GM10847 (cell line): ENCODE measurements around the gene TNPO3.

ENCODE experiments used
- POLR2A ChIP-seq: IDR thresholded peaks from 2 replicates; pipeline ENCODE4 v1.6.1; 2011; ENCODE audit not compliant: insufficient read length; ENCODE audit errors: extremely low read depth

TNPO3 gene

GRCh38 chr7:128939075-128939860, 115.6 kb downstream of the TNPO3 start:
- TF ChIP-seq POLR2A = no peak

- TF ChIP-seq POLR2A = peak; percentile 54
Measured at GRCh38 chr7:128938544-128939074, 116.3 kb downstream of the TNPO3 start.

- peak; percentile 34 for TF ChIP-seq POLR2A
Measured at GRCh38 chr7:128937647-128938543, 117.0 kb downstream of the TNPO3 start, which contains the start of gene IRF5. IRF5 (plus strand) TSS chr7:128937927; CDS start chr7:128942082, 4,155 bp downstream.

DNA sequence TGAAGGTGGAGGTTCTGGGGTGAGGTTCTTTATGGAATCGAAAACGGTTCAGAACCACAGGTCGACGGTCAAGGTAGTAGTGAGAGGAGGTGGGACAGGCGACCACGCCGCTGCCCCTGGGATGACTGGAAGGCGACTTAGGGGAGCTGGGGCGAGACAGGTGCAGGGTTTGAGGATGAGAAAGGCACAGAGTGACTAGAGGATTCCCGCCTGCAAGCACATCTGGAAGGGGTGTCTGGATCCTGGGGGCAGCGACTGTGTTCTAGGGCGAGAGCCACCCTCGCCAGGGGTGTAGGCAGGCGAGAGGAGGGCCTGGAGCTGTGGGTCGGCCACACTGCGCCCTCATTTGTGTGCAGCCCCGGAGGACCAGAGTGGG, 117.7 kb downstream of the TNPO3 start:
- TF ChIP-seq POLR2A = no peak

DNA sequence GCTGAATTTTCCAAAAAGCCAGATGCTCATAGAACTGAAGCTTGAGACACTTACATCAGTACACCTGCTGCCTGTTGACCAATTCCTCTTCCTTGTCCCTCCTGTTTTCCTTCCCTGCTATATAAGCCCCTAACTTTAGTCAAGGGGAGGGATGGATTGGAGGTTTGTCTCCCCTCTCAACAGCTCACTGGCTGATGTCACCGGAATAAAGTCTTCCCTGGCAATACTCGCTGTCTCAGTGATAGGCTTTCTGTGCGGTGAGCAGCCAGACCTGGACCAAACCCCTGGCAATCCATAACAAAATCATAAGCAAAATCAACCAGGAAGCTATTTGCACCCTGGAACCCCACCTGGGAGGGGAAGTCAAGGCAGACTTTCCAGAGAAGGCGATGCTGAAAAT, 118.1 kb downstream of the TNPO3 start:
- TF ChIP-seq POLR2A = no peak

- TF ChIP-seq POLR2A = no peak
Measured at GRCh38 chr7:128935342-128935730, 119.6 kb downstream of the TNPO3 start.

- TF ChIP-seq POLR2A = no peak
Measured at GRCh38 chr7:128934361-128935341, 120.3 kb downstream of the TNPO3 start.

- peak; percentile 39 for TF ChIP-seq POLR2A
Measured at GRCh38 chr7:128933180-128933891, 121.6 kb downstream of the TNPO3 start.

- TF ChIP-seq POLR2A = no peak
Measured at GRCh38 chr7:128932862-128933179, 122.1 kb downstream of the TNPO3 start.

GRCh38 chr7:128931965-128932861, 122.7 kb downstream of the TNPO3 start:
- no peak for TF ChIP-seq POLR2A

DNA sequence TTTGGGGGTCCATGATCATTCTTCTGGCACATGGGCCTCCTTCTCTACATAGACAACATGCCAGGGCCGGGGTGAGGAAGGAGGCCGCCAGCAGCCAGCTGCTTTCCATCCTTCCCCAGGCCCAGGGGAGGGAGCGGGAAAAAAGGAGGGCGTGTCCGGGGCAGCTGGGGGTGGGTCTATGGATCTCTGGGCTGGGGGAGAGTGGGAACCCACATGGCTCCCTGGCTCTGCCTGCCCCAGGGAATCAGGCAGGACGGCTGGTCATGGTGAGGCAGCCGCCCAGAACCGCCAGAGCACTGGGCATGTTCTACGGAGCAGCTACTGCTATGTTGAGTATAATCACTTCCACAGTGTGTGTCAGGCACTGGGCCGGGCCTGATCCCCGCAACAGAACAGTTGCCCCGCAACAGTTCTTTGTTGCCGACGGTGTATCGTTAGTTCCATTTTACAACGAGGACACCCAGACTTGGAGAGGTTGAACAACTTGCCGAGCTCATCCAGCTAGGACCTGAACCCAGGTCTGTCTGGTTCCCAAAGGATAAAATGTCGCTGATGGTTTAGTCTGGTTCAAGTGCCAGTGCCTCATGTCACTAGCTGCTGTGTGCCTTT, 123.6 kb downstream of the TNPO3 start:
- TF ChIP-seq POLR2A = no peak

DNA sequence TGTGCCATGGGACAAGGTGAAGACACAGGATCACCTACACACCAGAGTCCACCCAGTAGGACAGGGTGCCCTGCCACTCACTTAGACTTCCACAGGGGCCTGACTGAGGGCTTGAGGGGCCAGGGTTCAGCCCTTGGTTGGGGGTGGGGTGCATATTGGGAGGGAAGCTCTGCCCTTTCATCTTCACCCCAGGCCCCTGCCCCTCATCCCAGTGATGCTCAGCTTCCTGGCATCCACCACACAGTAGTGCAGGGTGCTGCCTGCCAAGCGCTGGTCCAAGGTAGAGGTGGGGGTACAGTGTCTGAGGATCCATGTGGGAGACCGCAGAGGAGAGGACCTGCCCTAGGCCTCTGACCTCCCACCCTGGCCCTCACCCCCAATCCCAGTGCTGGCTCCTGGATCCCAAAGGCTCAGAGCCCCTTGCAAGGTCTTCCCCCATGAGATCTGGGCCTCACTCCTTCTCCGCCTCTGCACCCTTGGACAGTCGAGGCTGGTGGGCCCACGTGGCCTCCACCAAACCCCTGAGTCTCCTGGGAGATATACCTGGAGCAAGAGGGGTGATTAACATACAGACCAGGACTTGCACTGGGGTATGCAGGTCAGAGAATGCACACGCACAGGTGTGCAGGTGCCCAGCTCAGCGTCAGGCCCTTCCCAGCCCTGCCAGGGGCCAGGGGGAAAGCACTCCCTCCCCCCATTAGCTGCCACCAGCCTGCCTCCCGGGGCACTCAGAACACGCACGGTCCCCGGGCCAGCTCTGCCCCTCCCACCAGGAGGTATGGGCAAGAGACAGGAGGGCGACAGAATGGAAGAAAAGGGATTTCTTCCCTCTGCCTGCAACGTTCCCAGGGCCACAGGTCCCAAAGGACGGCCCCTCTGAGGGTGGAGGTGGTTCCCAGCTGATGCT, 125.8 kb downstream of the TNPO3 start:
- no peak for TF ChIP-seq POLR2A
